IPS-20b (cell line): Measurements from ENCODE around the gene KCNQ2.

Experiments used
- H3K27ac ChIP-seq: one replicate; pipeline ENCODE4 v1.5.1; 2013; ENCODE audit warnings: low read length
- H3K27me3 ChIP-seq: 2 replicates; pipeline ENCODE4 v1.6.1; 2013; ENCODE audit warnings: mild to moderate bottlenecking, low read length, inconsistent platforms; ENCODE audit not compliant: insufficient read depth
- H3K36me3 ChIP-seq: 2 replicates; pipeline ENCODE4 v1.6.1; 2013; ENCODE audit warnings: low read depth, mild to moderate bottlenecking, inconsistent platforms, low read length, moderate library complexity; ENCODE audit not compliant: insufficient read depth
- H3K4me1 ChIP-seq: 2 replicates; pipeline ENCODE4 v1.6.1; 2013; ENCODE audit warnings: mild to moderate bottlenecking, control low read depth, inconsistent platforms, low read length, moderate library complexity; ENCODE audit not compliant: insufficient read depth
- H3K4me3 ChIP-seq: 2 replicates; pipeline ENCODE4 v1.5.1; 2013; ENCODE audit warnings: mild to moderate bottlenecking, low read length, inconsistent platforms
- H3K9ac ChIP-seq: 2 replicates; pipeline ENCODE4 v1.6.1; 2013; ENCODE audit warnings: low read depth, mild to moderate bottlenecking, inconsistent platforms, low read length, moderate library complexity
- H3K9me3 ChIP-seq: 2 replicates; pipeline ENCODE4 v1.6.1; 2013; ENCODE audit warnings: mild to moderate bottlenecking, low read depth, low read length, inconsistent platforms; ENCODE audit not compliant: insufficient read depth

The KCNQ2 gene

GRCh38 chr20:63379296-63379695, 93.2 kb downstream of the KCNQ2 start:
- no peak overlapping the region for H3K4me3 ChIP-seq
- H3K4me1 ChIP-seq, result peaks cover 8% of the 10 kb centered on the region; the same call in 1 of the 2 replicates
- no peaks in the 10 kb centered on the region for H3K9me3 ChIP-seq
- no peak overlapping the region for H3K9ac ChIP-seq
- no peaks in the 10 kb centered on the region for H3K36me3 ChIP-seq
- no peak overlapping the region for H3K27ac ChIP-seq
- H3K27me3 ChIP-seq, result no peaks in the 10 kb centered on the region; the same call in 1 of the 2 replicates

GRCh38 chr20:63378626-63379025, 93.8 kb downstream of the KCNQ2 start:
- Histone ChIP-seq H3K9me3 (no peaks in the 10 kb centered on the region), H3K27me3 (no peaks in the 10 kb centered on the region; the same call in 1 of the 2 replicates)

GRCh38 chr20:63377951-63378381, 94.5 kb downstream of the KCNQ2 start:
- Histone ChIP-seq H3K4me1 (peaks cover 8% of the 10 kb centered on the region; the same call in 1 of the 2 replicates), H3K36me3 (no peaks in the 10 kb centered on the region), H3K9ac (no peak overlapping the region), H3K9me3 (no peaks in the 10 kb centered on the region), H3K27me3 (no peaks in the 10 kb centered on the region; the same call in 1 of the 2 replicates), H3K4me3 (peak overlapping the region; percentile 47; the same call in 1 of the 2 replicates), H3K27ac (no peak overlapping the region)

More at GRCh38 chr20:63378626-63379025, 93.8 kb downstream of the KCNQ2 start:
- no peaks in the 10 kb centered on the region for H3K36me3 ChIP-seq
- H3K4me1 ChIP-seq, result peaks cover 8% of the 10 kb centered on the region; the same call in 1 of the 2 replicates
- no peak overlapping the region for H3K9ac ChIP-seq
- H3K27ac ChIP-seq, result no peak overlapping the region
- no peak overlapping the region for H3K4me3 ChIP-seq

- H3K36me3 ChIP-seq, result no peaks in the 10 kb centered on the region
- no peak overlapping the region for H3K9ac ChIP-seq
- no peaks in the 10 kb centered on the region; the same call in 1 of the 2 replicates for H3K27me3 ChIP-seq
- H3K4me3 ChIP-seq, result peak overlapping the region; percentile 47; the same call in 1 of the 2 replicates
- no peak overlapping the region for H3K27ac ChIP-seq
- no peaks in the 10 kb centered on the region for H3K9me3 ChIP-seq
- peaks cover 8% of the 10 kb centered on the region; the same call in 1 of the 2 replicates for H3K4me1 ChIP-seq
These were observed 95.1 kb downstream of the KCNQ2 start for GRCh38 chr20:63377256-63377941.

DNA sequence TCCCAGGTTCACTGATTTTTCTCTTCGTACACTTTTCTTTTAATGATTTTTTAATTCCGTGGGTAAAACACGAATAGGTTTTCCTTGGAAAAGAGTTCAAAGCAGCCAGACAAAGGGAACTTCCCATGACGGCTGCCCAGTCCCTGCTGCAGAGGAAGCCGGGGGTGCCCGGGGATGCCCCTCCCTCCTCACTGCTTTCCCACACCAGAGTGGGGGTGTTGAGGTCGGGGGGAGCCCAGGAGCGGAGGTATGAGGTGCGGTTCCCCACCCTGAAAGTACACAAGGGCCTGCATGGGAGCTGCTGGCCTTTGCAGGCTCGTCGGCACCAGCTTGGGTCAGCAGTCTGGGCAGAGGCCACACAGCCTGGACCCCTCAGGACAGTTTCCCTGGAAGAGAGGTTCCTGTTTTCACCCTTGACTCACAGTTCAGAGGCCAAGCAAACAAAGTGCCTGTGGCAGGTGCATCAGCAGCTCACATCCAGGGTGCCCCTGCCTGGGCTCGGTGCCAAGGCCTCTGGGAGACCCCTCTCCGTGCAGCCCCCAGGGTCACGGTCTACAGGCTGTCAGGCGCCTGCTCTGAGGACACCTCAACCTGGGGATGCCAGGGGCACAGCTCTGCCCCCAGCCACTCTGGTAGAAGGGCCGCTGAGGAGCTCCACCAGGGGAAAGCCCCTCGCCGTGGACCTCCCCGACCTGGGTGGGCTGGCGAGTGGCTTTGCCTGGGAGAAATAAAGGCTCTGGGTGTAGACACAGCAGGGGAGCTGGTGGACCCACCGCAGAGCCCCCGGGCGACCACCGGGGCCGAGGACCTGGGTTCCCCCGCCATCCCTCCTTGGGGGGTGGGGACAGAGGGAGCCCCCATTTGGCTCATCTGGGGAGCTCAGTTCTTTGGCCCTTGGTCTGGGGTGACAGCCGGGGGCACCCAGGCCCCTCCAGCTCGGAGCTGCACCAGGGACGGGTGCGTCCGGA, 95.9 kb downstream of the KCNQ2 start:
- Histone ChIP-seq H3K36me3 (no peaks in the 10 kb centered on the region), H3K4me3 (peak overlapping the region; percentile 47; the same call in 1 of the 2 replicates), H3K9me3 (no peaks in the 10 kb centered on the region), H3K27me3 (no peaks in the 10 kb centered on the region; the same call in 1 of the 2 replicates), H3K27ac (no peak overlapping the region), H3K9ac (no peak overlapping the region), H3K4me1 (peaks cover 8% of the 10 kb centered on the region; the same call in 1 of the 2 replicates)

DNA sequence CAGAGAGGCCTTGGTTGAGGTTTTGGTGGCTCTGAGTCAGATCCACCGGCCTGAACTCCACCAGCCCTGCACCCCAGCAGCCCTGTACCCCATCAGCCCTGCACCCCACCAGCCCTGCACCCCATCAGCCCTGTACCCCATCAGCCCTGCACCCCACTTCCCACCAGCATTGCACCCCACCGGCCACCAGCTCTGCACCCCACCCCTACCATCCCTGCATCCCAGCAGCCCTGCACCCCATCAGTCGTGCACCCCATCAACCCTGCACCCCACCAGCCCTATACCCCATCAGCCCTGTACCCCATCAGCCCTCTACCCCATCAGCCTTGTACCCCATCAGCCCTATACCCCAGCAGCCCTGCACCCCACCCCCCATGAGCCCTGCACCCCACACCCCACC, 97.0 kb downstream of the KCNQ2 start:
- Histone ChIP-seq H3K36me3 (no peaks in the 10 kb centered on the region), H3K9ac (no peak overlapping the region), H3K4me1 (peaks cover 8% of the 10 kb centered on the region; the same call in 1 of the 2 replicates), H3K9me3 (no peaks in the 10 kb centered on the region), H3K27me3 (no peaks in the 10 kb centered on the region; the same call in 1 of the 2 replicates), H3K4me3 (no peak overlapping the region), H3K27ac (no peak overlapping the region)

DNA sequence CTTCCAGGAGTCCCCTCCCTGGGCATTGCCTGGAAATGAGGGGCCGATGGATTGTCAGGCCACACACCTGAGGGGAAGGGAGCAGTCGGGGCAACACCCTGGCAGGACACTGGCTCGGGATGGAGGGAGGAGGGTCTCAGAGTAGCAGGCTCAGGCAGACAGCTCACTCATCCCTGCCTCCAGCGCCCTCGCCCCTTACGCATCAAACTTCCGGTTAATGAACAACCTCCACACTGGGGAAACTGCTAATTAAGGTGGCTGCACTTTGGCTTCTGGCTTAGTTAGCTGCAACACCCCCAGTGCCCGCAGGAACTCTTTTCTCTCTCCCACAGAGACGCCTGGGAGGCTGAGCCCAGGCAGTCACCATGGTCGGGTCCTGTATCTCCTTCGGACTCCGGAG, 98.0 kb downstream of the KCNQ2 start:
- Histone ChIP-seq H3K4me1 (peaks cover 8% of the 10 kb centered on the region; the same call in 1 of the 2 replicates), H3K9me3 (no peaks in the 10 kb centered on the region), H3K27me3 (no peaks in the 10 kb centered on the region; the same call in 1 of the 2 replicates), H3K4me3 (no peak overlapping the region), H3K36me3 (no peaks in the 10 kb centered on the region), H3K9ac (no peak overlapping the region), H3K27ac (no peak overlapping the region)

GRCh38 chr20:63373996-63374395, 98.5 kb downstream of the KCNQ2 start:
- Histone ChIP-seq H3K27me3 (no peaks in the 10 kb centered on the region; the same call in 1 of the 2 replicates), H3K36me3 (no peaks in the 10 kb centered on the region)

GRCh38 chr20:63372971-63373885, 99.2 kb downstream of the KCNQ2 start:
- no peaks in the 10 kb centered on the region for H3K9me3 ChIP-seq
- no peaks in the 10 kb centered on the region for H3K36me3 ChIP-seq
- no peak overlapping the region for H3K4me3 ChIP-seq
- peaks cover 8% of the 10 kb centered on the region; the same call in 1 of the 2 replicates for H3K4me1 ChIP-seq
- H3K9ac ChIP-seq, result no peak overlapping the region
- H3K27me3 ChIP-seq, result no peaks in the 10 kb centered on the region; the same call in 1 of the 2 replicates
- no peak overlapping the region for H3K27ac ChIP-seq

More at GRCh38 chr20:63373996-63374395, 98.5 kb downstream of the KCNQ2 start:
- Histone ChIP-seq H3K9me3 (no peaks in the 10 kb centered on the region), H3K4me1 (peaks cover 8% of the 10 kb centered on the region; the same call in 1 of the 2 replicates), H3K4me3 (no peak overlapping the region), H3K9ac (no peak overlapping the region), H3K27ac (no peak overlapping the region)

DNA sequence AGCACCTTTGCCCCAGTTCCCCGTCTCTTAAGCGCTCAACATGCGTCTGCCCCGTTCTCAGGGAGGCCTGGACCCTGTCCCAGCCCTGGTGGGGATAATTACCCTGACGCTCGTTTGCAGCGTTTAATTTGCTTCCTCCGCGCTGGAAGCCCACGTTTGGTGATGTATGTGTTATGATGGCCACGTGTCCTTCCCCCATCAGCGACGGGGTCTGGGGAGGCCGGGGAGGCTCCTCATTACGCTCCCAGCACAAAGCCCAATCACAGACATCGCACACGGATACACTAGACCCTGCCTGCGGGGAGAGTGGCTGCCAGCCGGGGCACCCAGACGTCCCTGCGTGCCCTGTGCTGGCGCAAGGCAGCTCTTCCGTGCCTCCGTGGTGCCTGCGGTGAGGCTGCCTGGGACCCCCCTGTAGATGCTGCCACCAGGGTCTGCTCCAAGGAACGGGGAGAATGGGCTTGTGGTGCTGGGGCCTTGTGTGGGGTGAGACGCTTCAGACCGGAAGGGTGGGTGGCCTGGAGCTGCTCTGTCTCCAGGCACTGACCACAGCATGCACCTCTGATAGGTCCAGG, 101.1 kb downstream of the KCNQ2 start:
- no peaks in the 10 kb centered on the region; the same call in 1 of the 2 replicates for H3K27me3 ChIP-seq

More for the DNA sequence above, 101.1 kb downstream of the KCNQ2 start:
- H3K4me3 ChIP-seq, result no peak overlapping the region
- H3K36me3 ChIP-seq, result no peaks in the 10 kb centered on the region
- no peak overlapping the region for H3K9ac ChIP-seq
- no peak overlapping the region for H3K27ac ChIP-seq
- no peaks in the 10 kb centered on the region for H3K4me1 ChIP-seq
- no peaks in the 10 kb centered on the region for H3K9me3 ChIP-seq
